Fibroblast of mammary gland (primary cell): ENCODE results near the gene RNF152.

ENCODE experiments used
- DNase-seq: peaks from one replicate; pipeline ENCODE4 v3.0.0-alpha.2; 2010; ENCODE audit warnings: low read depth
- H3K4me3 ChIP-seq: 2 replicates; pipeline ENCODE4 v1.5.1; 2011; ENCODE audit warnings: low read depth, mild to moderate bottlenecking, low read length, moderate library complexity; ENCODE audit not compliant: control insufficient read depth
- TF ChIP-seq, protein P1 (sequence below): conservative IDR thresholded peaks from 2 replicates; pipeline ENCODE4 v1.5.1; 2011; ENCODE audit warnings: low read depth, low read length, inconsistent platforms; ENCODE audit not compliant: control insufficient read depth, insufficient read depth

RNF152 gene

GRCh38 chr18:61908661-61909060 lies 15.9 kb upstream of the RNF152 start:
- DNase-seq = no peak
- H3K4me3 ChIP-seq = no peak overlapping the region
- TF ChIP-seq, protein P1, sequence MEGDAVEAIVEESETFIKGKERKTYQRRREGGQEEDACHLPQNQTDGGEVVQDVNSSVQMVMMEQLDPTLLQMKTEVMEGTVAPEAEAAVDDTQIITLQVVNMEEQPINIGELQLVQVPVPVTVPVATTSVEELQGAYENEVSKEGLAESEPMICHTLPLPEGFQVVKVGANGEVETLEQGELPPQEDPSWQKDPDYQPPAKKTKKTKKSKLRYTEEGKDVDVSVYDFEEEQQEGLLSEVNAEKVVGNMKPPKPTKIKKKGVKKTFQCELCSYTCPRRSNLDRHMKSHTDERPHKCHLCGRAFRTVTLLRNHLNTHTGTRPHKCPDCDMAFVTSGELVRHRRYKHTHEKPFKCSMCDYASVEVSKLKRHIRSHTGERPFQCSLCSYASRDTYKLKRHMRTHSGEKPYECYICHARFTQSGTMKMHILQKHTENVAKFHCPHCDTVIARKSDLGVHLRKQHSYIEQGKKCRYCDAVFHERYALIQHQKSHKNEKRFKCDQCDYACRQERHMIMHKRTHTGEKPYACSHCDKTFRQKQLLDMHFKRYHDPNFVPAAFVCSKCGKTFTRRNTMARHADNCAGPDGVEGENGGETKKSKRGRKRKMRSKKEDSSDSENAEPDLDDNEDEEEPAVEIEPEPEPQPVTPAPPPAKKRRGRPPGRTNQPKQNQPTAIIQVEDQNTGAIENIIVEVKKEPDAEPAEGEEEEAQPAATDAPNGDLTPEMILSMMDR = no peak

GRCh38 chr18:61901323-61901986 lies 8.6 kb upstream of the RNF152 start:
- H3K4me3 ChIP-seq = no peak overlapping the region
- TF ChIP-seq, protein P1 = peak; percentile 98
- peak; percentile 63 for DNase-seq

DNA sequence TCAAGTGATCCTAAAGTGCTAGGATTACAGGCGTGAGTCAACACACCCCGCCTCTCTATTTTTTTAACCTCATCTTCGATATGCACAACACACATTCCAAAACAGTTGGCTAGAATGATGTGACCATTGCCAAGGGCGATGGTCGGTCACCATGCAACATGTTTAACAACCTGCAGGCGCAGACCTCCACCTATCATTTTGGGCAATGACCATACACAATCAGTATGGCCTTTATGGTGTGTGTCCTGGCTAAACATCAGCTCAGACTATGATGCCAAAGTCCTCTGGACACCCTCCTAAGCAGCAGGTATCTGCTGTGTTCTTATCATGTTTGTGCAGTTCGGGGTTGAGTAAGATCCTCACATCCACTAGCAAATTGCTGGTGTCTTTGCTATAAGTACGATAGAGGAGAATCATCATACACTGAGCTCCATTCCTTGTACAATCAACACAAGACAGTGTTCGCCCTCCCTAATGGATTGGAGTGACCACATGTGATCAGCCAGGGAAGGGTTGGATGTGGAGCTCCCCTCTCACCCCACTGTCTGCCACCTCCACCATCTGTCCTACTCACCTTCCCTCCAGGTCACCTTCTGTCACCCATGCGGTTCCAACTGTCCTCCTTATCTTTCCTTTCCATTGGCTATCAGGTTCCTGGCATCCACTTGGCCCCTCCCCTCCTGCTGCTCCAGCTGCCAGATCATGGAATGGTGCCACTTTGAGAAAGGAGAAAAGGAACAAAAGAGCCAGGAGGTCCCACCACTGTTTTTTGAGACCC lies 7.9 kb upstream of the RNF152 start:
- DNase-seq = no peak
- TF ChIP-seq, protein P1 = no peak
- no peak overlapping the region for H3K4me3 ChIP-seq

- TF ChIP-seq, protein P1 = no peak
Measured at GRCh38 chr18:61898640-61899101, 5.9 kb upstream of the RNF152 start.

DNA sequence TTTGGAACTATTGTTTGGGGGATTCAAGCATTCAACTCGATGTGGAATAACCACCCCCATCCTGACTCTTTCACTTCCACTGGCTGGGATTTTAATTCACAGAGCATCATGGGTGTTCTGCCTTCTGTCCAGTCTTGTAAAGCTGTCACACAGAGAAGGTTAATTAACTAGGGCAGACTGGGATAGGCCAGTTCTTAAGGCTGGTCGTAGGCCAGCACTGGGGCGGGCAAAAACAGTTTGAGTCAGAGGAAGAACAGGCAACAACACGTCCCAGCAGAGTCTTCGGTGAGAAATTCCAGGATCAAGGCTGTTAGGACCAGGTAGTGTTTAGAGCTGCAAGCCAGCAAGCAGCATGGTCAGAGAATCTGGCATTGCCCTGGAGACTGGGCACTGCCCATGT lies 4.0 kb upstream of the RNF152 start:
- no peak overlapping the region for H3K4me3 ChIP-seq
- peak; percentile 76 for DNase-seq
- TF ChIP-seq, protein P1 = no peak

More at GRCh38 chr18:61898640-61899101, 5.9 kb upstream of the RNF152 start:
- no peak for DNase-seq
- H3K4me3 ChIP-seq = no peak overlapping the region

GRCh38 chr18:61896118-61896517 lies 3.3 kb upstream of the RNF152 start:
- TF ChIP-seq, protein P1 = no peak
- H3K4me3 ChIP-seq = no peak overlapping the region
- no peak for DNase-seq
